ENCODE measurements around the gene ASCL1.

DNA sequence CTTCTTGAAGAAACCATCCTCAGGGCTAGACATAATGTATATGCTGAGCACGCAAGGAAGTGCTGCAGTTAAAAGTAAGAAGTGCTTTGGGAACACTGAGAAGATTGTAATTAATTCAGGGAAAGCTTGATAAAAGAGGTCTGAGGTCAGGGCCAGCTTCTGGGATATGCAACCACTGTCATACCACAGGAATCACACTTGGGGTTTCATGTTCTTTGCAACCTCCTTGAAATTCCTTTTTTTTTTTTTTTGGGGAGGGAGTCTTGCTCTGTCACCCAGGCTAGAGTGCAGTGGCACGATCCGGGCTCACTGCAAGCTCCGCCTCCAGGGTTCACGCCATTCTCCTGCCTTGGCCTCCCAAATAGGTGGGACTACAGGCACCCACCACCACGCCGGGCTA, 47.3 kb upstream of the ASCL1 start:
- no peak for TF ChIP-seq FOSL1 (CRISPR knock-in tag; IDR thresholded peaks at IDR 0.05; ENCODE audit: borderline replicate concordance)
- TF ChIP-seq, protein P1, sequence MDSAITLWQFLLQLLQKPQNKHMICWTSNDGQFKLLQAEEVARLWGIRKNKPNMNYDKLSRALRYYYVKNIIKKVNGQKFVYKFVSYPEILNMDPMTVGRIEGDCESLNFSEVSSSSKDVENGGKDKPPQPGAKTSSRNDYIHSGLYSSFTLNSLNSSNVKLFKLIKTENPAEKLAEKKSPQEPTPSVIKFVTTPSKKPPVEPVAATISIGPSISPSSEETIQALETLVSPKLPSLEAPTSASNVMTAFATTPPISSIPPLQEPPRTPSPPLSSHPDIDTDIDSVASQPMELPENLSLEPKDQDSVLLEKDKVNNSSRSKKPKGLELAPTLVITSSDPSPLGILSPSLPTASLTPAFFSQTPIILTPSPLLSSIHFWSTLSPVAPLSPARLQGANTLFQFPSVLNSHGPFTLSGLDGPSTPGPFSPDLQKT (CRISPR knock-in tag; IDR thresholded peaks at IDR 0.05; ENCODE audit: borderline replicate concordance) = no peak
- TF ChIP-seq, protein P2, sequence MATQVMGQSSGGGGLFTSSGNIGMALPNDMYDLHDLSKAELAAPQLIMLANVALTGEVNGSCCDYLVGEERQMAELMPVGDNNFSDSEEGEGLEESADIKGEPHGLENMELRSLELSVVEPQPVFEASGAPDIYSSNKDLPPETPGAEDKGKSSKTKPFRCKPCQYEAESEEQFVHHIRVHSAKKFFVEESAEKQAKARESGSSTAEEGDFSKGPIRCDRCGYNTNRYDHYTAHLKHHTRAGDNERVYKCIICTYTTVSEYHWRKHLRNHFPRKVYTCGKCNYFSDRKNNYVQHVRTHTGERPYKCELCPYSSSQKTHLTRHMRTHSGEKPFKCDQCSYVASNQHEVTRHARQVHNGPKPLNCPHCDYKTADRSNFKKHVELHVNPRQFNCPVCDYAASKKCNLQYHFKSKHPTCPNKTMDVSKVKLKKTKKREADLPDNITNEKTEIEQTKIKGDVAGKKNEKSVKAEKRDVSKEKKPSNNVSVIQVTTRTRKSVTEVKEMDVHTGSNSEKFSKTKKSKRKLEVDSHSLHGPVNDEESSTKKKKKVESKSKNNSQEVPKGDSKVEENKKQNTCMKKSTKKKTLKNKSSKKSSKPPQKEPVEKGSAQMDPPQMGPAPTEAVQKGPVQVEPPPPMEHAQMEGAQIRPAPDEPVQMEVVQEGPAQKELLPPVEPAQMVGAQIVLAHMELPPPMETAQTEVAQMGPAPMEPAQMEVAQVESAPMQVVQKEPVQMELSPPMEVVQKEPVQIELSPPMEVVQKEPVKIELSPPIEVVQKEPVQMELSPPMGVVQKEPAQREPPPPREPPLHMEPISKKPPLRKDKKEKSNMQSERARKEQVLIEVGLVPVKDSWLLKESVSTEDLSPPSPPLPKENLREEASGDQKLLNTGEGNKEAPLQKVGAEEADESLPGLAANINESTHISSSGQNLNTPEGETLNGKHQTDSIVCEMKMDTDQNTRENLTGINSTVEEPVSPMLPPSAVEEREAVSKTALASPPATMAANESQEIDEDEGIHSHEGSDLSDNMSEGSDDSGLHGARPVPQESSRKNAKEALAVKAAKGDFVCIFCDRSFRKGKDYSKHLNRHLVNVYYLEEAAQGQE (IDR thresholded peaks at IDR 0.05; ENCODE audit: borderline replicate concordance in 1 of 2, low read depth in 1 of 2, low read length in 2 of 2) = no peak

Data from HepG2 (cell line).